Fibroblast of lung (primary cell): ENCODE measurements around the gene RCBTB2.

Source experiments
- EZH2 ChIP-seq: IDR thresholded peaks from 2 replicates; pipeline ENCODE4 v1.5.1; 2012; ENCODE audit warnings: low read length, control low read depth, mild to moderate bottlenecking; ENCODE audit errors: missing control alignments
- TF ChIP-seq, protein P1 (sequence below), 2 donors: IDR thresholded peaks in 1 of 2; conservative IDR thresholded peaks in 1 of 2; 1 replicate in 1 of 2; 2 replicates in 1 of 2; pipeline ENCODE4 v1.5.1; 2011 to 2012; ENCODE audit warnings: low read length in 2 of 2, control low read depth in 1 of 2, inconsistent platforms in 1 of 2, low read depth in 1 of 2, mild to moderate bottlenecking in 1 of 2

DNA sequence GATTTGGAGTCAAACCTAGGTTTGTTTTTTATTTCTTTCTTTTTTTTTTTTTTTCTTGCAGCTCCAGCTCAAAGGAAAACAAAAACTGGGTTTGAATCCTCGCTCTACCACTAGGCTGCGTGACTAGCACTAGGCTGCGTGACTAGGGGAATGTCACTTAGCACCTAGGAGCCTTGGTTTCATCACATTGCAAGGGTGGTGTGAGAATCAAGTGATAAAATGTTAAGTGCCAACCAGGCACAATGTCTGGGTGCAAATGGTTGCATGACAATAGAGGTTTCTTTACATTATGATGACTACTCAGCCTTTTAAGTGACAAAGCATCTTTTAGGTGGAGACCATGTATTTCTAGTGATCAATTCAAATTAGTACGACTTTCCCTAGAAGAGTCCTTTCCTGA lies 27.9 kb downstream of the RCBTB2 start:
- no peak for TF ChIP-seq EZH2
- TF ChIP-seq, protein P1, sequence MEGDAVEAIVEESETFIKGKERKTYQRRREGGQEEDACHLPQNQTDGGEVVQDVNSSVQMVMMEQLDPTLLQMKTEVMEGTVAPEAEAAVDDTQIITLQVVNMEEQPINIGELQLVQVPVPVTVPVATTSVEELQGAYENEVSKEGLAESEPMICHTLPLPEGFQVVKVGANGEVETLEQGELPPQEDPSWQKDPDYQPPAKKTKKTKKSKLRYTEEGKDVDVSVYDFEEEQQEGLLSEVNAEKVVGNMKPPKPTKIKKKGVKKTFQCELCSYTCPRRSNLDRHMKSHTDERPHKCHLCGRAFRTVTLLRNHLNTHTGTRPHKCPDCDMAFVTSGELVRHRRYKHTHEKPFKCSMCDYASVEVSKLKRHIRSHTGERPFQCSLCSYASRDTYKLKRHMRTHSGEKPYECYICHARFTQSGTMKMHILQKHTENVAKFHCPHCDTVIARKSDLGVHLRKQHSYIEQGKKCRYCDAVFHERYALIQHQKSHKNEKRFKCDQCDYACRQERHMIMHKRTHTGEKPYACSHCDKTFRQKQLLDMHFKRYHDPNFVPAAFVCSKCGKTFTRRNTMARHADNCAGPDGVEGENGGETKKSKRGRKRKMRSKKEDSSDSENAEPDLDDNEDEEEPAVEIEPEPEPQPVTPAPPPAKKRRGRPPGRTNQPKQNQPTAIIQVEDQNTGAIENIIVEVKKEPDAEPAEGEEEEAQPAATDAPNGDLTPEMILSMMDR (conservative IDR thresholded peaks at IDR 0.05 in 1 of 2, IDR thresholded peaks at IDR 0.05 in 1 of 2; ENCODE audit: low read depth in 1 of 2, low read length in 2 of 2) = no peak
